HG03354 (cell line): ENCODE results near the gene FUT6.
"Not testable (repeated sequence)": the region's sequence is repeated elsewhere in the genome, so short reads cannot be mapped to it uniquely, and the experiment has no call there.

Experiments
- ATAC-seq: cut with Tn5 transposase; IDR thresholded peaks from one replicate; pipeline ENCODE4 v1.9.1; 2021; ENCODE audit warnings: mild to moderate bottlenecking; ENCODE audit not compliant: unreplicated experiment, poor library complexity, severe bottlenecking

FUT6 gene

GRCh38 chr19:5863030-5863665 is 23.6 kb upstream of the FUT6 start:
- ATAC-seq: no peak

- ATAC-seq: no peak
Observed at GRCh38 chr19:5857203-5858081, 17.9 kb upstream of the FUT6 start.

GRCh38 chr19:5855151-5855550 is 15.6 kb upstream of the FUT6 start:
- not testable (repeated sequence) for ATAC-seq

- ATAC-seq: not testable (repeated sequence)
Observed at GRCh38 chr19:5854121-5854520, 14.6 kb upstream of the FUT6 start.

- ATAC-seq: no peak
Observed at GRCh38 chr19:5851302-5851701, 11.8 kb upstream of the FUT6 start, which contains the start of gene FUT3. Gene FUT3, minus strand, starts transcription at chr19:5851449.

- no peak for ATAC-seq
Observed at GRCh38 chr19:5850743-5851293, 11.3 kb upstream of the FUT6 start.

- no peak for ATAC-seq
Observed at GRCh38 chr19:5850189-5850588, 10.7 kb upstream of the FUT6 start.

GRCh38 chr19:5848621-5849020 is 9.1 kb upstream of the FUT6 start:
- not testable (repeated sequence) for ATAC-seq

- ATAC-seq: not testable (repeated sequence)
Observed at GRCh38 chr19:5847846-5848245, 8.3 kb upstream of the FUT6 start.

GRCh38 chr19:5844456-5845433 is 5.2 kb upstream of the FUT6 start:
- no peak for ATAC-seq

GRCh38 chr19:5843295-5843927 is 3.9 kb upstream of the FUT6 start:
- no peak for ATAC-seq

- not testable (repeated sequence) for ATAC-seq
Observed at GRCh38 chr19:5841735-5842111, 2.2 kb upstream of the FUT6 start.

GRCh38 chr19:5838353-5839064 is 993 bp downstream of the FUT6 start:
- no peak for ATAC-seq

- ATAC-seq: no peak
Observed at GRCh38 chr19:5837761-5838352, 1.6 kb downstream of the FUT6 start.

GRCh38 chr19:5832527-5833216 is 6.8 kb downstream of the FUT6 start:
- ATAC-seq: no peak

- ATAC-seq: no peak
Observed at GRCh38 chr19:5832061-5832460, 7.4 kb downstream of the FUT6 start.

GRCh38 chr19:5831159-5831558 is 8.3 kb downstream of the FUT6 start:
- ATAC-seq: no peak
